ENCODE results near the gene NKX2-1.

Gene NKX2-1

DNA sequence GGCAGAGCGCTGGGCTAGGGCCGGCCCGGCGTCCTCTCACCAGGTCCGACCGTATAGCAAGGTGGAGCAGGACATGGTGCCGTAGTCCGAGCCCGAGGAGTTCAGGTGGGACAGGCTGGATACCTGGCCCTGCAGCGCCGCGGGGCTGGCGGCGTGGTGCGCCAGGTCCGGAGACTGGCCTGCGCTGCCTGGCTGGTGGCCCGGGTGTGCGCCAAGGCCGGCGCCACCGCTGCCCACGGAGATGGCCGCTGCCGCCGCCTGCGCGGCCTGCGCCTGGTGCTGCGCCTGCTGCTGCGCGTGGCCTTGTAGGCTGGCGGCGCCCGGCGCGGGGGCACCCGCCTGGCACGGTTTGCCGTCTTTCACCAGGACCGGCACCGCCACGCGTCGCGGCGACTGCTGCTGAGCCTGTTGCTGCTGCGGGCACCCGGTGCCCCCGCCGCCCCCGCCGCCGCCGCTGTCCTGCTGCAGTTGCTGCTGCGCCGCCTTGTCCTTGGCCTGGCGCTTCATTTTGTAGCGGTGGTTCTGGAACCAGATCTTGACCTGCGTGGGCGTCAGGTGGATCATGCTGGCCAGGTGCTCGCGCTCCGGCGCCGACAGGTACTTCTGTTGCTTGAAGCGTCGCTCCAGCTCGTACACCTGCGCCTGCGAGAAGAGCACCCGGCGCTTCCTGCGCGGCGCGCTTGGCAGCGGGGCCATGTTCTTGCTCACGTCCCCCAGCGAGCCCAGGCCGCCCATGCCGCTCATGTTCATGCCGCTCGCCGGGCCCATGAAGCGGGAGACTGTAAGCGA is 2.6 kb downstream of the NKX2-1 start:
- DNase-seq (ENCODE audit: low spot score) = no peak

DNA sequence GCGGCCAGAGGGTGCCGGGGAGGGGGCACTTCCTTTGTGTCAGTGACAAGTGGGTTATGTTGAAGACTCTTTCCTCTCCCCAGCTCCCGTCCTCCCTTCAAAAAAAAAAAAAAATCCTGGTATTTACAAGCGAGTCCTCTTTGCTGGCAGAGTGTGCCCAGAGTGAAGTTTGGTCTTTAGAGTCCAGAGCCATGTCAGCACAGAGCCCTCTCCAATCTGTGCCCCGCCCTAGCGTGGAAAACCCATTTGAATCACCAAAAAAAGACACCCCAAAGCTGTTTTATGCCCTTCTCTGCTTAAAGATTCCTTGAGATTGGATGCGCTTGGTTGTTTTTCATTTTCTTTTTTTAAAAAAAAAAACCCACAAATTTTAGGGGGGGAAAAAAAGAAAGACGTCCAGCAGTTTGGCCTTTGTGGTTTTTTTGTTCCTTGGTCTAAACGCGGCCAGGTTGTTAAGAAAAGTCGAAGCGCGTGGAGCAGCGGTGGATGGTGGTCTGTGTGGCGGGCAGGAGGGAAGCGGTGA is 3.3 kb downstream of the NKX2-1 start:
- no peak for DNase-seq (ENCODE audit: low spot score)

DNA sequence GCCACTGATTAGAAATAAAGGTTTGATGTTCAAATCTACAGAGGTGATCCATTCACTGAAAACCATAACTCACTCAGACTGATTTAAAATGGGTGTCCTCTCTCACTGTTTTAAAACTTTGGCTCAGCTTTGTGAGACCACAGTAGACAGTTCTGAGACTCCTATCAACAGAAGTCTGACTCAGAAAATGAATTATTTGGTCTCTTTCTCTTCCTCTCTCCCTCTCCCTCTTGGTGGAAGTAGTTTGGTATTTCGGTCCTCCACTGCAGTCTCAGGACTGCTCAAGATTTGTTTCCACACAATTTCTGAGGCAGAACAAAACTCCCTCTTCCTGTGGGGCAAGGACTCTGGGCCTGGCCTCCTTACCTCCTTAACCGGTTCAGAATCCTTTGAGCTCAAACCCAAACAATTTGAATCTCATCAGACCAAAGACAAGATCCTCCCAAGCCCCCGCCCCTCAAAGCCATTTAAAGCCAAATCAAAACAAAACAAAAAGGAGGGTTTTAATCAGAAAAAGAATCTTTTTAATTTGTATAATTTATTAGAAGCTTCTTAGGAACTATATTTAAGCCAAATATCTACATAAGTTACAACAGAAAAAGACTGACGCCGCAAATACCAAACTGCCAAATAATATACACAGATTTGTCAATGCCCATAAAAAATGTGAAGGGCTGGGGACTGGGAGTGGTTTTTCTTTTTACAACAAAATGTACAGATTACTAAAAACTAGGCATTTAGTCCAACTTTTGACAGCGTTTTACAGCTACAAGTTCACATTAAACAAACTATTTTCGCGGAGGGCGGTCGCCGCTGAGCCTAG is 3.9 kb downstream of the NKX2-1 start:
- no peak for DNase-seq (ENCODE audit: low spot score)

DNA sequence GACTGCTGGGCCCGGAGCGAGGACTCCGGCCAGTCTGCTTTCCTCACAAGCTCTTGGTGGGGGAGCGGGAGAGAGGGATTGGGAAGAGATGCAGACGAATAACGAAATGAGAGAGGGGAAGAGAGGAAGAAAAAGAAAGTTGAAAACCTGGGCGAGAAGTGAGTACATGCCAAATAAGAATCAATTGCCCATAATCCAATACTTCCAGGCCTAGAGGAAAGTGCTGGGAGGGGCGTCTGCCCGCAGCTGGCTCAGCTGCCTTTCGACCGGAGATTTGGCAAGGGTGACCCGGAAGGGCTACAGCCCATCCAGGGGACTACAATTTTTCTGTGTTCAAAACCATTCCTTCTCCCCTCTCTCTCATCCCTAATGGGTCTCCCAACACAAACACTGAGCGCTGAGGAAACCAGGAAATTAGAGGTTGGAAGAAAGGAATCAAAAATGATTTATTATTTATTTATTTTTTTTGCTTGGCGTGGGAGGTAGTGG is 4.9 kb downstream of the NKX2-1 start:
- no peak for DNase-seq (ENCODE audit: low spot score)

DNA sequence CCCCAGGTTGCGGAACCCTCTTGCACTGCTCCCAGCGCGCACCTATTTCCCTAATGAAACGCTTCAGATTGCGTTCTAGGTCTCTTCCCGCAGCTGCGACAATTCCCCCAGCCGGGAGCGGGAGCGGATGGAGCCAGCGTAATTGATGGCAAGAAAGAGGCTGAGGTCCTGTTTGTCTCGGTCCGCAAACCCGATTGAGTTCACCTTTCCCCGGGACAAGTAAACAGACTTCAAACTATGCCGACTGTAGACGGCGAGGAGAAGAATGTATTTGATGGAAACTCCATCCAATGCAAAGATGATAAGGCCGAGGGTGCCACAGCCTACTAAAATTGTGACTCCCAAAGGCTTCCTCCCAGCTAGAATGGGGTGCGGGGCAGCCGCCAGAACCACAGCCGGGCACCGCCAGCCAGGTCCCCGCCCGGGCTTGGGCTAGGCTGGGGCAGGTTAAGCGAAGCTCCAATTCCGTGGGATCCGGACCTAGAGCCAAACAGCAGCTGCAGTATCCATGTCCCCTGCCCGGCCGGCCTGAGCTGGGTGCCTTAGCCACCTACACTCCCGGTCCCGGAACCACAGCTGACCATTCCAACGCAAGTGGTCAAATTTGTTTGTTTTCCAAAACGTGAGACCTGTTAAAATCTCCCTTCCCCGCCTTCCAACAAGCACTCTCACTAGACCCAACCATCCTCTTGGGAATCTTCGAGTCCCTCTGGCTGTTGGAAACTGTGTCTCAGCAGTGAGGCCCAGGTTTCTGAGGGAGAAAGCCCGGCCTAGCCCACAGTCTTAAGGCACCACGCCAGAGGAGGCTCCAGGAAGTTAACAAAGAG is 5.5 kb downstream of the NKX2-1 start:
- DNase-seq (ENCODE audit: low spot score) = no peak

DNA sequence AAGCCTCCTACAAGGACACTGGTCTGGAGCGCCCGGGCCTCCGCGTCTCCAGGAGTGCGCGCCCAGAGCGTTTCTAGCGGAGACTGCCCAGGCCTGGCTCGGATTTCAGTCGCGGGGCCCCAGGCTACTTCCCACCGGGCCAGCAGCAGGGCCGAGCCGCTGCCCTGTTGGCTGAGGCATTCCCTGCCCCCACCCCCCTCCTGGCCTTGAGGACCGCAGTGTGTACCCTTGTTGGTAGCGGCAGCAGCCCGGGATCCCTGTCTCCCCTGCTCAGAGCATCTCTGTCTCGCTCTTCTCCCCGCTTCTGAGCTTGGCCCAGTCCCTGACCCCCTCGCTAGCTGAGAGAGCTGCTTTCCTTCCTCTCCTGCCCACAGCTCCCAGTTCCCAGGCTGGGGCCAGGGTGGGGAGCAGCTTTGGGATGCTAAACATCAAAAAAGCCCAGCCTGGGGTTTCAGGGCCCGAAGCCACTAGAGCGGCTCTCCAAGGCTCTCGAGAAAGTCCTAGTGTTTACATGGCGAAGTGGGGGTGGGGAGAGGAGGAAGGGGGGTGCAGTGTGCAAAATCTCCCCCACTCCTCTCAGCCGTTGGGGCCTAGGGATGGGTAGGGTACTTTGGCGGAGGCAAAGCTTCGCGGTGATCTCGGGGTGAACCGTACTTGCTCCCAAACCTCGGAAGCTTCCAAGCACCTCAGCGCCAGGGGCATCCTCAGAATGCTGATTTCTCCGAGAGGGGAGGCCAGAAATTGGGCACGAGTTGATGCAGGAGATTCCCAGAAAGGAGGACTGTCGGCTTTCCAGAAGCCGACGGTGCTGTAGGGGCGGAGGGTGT is 6.4 kb downstream of the NKX2-1 start:
- DNase-seq (ENCODE audit: low spot score) = no peak

DNA sequence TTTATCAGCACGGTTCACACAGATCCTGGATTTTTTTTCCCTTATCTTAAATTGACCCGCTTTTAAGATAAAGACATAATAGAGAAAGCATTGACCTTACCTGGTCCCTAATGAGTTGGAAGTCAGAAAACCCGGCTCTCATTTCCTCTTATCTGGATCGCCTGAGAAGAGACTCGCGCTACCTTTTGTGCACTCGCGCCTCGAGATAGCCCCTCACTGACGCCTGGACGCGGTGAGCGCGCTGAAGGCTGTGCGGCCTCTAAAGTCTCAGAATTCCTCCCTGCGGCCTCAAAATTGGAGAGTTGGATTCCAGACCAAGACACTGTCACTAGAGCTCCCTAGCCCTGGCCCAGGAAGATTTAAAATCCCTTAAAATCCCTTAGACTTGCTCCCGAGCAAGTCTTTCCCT is 7.0 kb downstream of the NKX2-1 start:
- no peak for DNase-seq (ENCODE audit: low spot score)

DNA sequence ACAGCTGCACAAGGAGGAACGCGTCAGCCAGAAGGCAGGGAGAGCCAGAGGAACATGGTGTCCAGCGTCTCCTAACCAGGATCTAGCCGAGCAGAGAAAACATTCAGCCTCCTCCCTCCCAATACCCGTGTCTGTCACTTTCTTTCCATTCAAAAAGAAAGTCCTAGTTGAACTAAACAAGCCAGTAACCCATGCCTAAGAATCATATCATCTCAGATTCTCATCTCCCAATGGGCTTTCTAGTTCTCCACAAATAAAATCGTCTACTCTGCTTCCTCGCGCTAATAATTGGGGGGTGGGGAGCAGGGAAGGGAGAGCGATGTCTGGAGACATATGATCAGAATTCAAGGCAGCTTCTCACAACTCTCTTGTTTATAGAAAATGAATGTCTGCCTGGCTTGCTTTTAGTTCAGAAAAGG is 7.4 kb downstream of the NKX2-1 start:
- DNase-seq (ENCODE audit: low spot score) = no peak

DNA sequence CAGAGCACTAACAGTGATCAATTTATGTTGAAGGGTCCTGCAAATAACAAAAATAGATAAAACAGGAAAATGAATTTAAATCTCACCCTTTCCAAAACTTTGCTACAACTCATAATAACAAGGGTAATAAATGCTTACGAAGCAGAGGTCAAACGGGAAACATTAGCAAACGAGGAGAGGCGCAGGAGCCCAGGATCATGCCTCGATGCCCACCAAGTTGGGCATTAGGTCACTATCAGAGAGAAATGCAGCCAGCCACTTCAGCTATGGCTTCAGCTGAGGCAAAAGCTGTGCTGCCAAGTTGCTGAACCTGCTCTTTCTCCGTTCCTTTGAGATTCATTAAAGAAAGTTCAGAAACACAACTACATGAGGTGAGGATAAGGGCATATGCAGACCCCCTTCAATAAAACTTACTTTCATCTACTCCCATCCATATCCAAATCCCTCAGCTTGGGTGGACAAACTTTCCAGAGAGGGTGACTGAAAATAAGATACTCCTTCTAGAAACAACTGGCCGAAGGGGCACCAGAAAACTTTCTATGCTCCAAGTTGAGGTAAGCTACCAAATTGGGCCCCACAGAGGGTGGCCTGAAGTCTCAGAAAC is 7.9 kb downstream of the NKX2-1 start:
- no peak for DNase-seq (ENCODE audit: low spot score)

DNA sequence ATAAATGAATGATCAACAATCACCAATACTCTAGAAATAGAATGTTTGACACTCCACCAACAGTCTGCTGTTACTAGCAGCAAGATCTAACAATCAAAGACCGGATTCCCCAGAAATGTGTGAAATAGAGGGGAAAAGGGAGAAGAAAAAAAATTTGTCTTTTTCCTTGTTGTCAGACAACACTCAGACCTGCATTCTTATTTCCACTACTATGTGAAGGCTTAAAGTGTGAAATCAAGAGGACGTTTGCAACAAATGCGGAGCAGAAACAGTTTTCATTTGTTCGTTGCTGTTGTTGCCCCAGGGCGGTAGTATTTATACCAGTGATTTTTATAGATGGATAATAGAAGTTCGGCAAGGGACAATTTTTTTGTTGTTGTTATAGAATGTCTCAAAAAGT is 9.2 kb downstream of the NKX2-1 start:
- DNase-seq (ENCODE audit: low spot score) = no peak

DNA sequence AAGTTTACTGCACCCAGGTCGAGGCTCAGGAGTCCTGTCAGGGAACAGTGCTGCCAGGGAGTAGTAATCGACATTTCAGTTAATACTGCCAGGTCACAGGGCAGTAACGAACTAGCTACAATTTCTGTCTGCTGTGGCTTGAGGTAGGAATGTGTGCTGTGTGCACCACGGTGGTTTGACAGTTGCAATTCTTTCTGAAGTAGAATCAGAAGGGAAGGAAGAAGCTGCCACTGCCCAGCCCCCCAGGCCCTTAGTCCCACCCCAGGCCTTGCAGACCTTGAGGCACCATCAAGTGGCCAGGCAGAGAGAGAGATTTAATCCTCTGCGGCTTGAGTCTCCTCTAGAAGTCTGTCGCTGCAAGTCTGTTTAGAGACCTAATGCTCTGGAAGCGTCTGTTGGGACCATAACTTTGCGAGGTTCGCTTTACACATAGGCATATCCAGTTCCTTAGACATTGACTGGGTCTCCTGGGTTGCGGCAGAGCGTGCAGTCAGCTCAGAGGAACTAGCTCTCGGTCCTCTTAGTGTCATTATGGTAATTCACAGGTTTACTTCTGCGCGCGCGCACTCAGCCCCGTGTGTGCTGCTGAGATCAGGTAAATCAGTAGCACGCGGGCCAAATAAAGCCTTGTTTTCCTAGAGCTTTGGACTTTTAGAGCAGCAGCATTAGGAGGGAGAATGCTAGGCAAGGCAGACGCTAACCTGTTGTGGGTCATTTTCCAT is 9.8 kb downstream of the NKX2-1 start:
- no peak for DNase-seq (ENCODE audit: low spot score)

DNA sequence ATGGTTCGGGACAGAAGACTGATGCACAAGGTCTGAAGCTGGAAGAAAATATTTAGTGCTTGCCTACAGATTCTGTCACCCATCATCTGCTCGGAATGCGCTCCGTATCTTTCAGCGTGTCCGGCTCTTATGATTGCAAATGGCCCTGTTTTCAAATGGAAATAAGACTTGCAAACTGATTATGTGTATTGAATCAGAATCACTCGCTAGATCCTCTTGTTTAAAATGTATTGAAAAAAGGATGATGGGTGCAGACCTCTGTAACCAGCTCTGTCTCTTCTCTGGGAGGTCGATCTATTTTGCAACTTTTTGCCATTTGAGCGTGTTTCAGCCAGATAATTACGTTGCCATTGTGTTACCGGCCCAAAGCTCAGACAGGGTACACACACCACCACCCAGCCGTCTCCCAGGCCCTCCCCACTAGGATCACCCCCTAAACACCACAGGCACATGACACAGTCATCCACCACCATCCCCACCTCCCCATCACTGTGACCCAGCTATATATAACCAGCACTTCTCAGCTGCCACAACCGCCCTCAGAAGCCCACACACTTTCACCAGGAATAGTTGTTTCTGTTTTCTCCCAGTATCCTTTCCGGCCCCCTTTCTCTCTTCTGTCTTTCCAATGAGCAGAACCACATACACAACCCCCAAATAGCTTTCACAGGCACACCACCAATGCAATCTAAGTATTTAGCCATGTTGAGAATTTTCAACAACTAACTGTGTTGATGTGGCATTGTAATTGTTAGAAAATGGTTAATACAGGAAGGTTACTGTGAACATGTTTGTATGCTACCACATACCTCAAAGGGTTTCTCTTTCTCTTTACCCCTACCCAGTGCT is 10.7 kb downstream of the NKX2-1 start:
- DNase-seq (ENCODE audit: low spot score) = no peak

DNA sequence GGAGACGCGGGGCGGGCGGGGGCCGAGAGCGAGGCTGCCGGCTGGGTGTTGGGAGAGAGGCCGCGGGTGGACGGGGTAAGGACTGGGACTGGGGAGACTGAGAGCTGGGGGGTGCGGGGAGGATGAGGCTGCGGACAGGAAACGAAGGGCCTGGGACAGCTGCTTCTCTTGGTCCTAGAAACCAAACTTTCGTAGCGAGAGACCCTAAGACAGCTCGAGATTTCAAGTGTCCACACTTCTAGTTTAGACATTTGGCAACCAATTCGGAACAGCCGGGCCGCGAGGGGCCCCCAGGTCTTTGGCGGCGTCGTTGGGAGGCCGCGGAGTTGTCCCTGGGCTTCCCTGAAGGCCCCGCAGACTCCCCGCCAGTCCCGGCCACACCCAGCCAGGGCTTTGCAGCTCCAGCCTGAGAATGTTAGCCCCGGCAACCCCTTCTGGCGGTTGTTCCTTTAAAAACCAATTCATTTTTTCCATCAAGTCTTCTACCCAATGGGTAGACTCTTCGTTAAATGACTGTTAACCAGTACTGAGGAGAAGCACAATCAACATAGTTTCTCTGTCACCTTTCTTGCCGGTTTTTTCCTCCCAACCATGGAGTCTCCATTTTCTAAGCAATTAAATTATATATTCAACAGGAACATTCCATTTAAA is 11.5 kb downstream of the NKX2-1 start:
- no peak for DNase-seq (ENCODE audit: low spot score)

DNA sequence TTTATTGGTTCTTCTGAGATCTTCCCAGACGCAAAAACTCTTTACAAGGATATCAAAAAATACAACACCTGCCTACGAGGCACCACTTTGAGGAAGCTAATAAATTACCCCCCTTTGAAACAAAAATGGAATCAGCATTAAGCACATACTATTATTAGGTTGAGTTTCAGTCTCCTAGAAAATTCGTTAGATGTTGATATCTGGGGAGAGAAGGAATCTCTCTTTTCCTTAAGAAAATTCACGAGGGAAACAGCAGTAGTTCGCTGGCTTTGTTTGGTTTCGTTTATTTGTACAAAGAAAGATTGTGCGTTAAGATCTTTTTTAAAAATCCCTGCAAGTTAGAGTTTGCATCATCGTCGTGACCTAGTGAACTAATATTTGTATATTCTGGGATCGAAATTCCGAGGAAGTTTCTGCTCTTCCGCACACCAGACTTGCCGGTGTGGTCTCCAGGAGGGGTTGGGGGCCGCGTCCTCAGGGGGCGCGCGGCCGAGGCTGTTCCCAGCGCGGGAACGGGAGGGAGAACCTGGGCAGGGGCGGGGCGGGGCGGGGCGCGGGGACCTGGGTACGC is 12.1 kb downstream of the NKX2-1 start:
- DNase-seq (ENCODE audit: low spot score) = no peak

DNA sequence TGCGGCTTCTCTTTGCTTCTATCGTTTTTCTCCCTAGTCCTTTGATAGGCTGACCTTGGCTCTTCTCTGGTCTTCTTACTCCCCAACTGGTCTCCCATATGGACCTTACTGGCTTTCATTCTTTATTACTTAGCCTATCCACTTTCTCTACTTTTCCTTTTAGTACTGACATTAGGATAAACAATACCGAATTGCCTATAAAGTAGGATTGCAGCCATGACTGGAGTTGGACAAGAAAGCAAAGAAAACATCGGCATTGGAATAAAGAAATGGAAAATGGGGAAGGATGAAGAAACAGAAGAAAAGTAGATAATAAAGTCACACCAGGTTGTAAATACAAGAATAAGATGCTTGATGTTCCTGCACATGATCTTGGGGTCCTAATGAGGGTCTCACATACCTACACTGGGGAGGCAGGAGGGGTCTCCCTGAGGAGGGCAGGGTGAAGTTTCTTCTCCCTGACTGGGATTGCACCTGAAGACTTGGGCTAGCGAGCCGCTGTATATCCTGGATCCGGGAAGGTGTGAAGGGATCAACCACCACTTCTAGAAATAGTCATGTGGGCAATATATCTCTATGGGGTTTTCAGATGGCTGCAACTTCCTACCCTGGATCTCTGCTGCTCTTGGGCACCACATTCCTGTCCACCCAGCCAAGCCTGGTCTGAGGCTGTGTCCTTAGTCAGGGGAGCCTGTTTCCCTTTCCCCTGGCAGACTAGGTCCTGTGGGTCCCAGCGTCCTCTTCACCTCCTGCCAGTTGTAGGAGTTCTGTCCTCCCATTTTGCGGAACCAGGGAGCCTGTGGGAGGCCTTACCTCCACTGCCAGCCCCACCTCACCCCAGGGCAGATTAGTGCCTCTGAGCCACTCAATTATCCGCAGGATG is 13.1 kb downstream of the NKX2-1 start:
- no peak for DNase-seq (ENCODE audit: low spot score)

DNA sequence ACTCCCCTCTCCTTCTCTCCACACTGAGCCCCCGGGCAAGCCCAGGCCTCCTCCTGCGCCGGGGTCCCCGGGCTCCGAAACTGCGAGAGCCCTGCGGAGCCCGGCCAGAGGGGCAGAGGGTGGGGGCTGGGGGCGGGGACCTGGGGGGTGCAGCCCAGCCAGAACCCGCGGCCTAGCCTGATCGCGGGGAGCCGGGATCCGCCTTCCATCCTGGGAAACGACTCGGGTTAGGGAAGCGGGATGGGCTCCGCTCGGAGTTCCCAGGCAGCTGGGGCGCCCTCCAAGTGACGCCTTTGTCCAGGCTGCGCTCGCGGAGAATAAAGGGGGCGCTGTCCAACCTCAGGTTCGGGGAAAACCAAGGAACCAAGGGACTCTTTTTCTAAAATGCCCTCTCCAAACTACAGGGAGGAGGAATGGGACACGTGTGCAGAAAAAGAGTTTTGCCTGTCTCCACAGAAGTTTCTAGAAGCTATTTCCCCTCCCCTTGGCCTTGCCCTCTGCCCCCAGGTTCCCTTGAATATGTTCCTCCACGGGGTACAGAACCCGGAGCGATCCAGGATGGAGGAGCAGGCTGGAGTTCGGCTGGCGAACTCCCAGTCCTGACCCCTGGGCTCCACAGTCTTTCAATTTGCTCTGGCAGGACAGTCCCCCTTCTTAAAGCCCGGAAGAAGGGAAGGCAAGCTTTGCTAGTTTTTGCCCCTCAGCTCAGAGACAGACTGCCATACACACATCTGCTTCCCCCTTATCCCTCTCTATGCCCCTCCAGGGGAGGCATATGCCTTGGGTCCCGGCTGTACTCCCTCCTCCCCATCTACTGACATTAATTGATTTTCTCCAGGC is 13.9 kb downstream of the NKX2-1 start:
- no peak for DNase-seq (ENCODE audit: low spot score)
